Endothelial cell of hepatic sinusoid (primary cell): Measurements from ENCODE around the gene PIM2.

Source experiments
- in situ Hi-C: cut with HindIII; loops from 2 replicates; pipeline ENCODE4 v1.10.0; 2017; ENCODE audit warnings: low sequenced_read_pairs

The PIM2 gene

GRCh38 chrX:48918643-48919340 is at the start of gene PIM2:
PIM2 (minus strand) TSS chrX:48919024; CDS start chrX:48918834, 190 bp downstream.
- in situ Hi-C loops: no loop called here

- in situ Hi-C loops: no loop called here
These were observed 49.6 kb upstream of the PIM2 start for GRCh38 chrX:48968377-48968776.

- in situ Hi-C loops: no loop called here
These were observed 48.2 kb upstream of the PIM2 start for GRCh38 chrX:48966796-48967579.

GRCh38 chrX:48965959-48966358 is 47.1 kb upstream of the PIM2 start:
- in situ Hi-C loops: no loop called here

GRCh38 chrX:48961585-48962091 is 42.8 kb upstream of the PIM2 start:
- in situ Hi-C loops: no loop called here

DNA sequence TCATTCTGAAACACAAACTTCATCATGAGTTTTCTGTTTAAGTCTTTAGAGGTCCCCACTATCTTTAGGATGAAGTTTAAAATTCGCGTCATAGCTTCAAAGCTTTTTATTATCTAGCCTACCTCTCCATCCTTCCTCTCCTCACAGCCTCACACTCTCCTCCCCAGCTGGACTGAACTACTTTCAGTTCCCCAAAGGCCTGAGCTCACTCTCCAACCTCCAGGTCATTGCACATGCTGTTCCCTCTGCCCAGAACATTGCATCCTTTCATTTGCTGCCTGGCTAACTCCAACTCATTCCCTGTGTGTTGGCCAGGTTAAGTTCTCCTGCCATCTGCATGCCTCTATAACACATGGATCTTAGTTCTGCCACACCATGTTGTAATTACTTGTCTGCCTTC is 41.5 kb upstream of the PIM2 start:
- in situ Hi-C loops: no loop called here

GRCh38 chrX:48958635-48959094 is 39.8 kb upstream of the PIM2 start:
- in situ Hi-C loops: no loop called here

GRCh38 chrX:48957827-48958634 is 39.2 kb upstream of the PIM2 start:
- in situ Hi-C loops: no loop called here

DNA sequence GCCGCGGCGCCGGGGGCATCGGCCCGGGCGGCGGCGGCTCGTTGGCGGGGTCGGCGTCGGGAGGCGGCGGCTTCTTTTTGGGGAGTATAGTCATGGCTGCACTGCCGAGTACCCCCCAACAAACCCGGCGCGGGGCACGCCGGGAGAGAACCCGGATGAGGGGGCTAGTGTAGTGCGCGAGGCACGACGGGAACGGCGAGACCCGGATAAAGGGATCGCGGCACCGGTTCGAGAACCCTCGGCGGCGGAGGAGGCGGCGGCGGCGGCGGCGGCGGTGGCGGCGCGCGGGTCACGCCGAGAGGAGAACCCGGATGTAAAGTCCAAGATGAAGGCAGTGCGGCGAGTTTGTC is 38.6 kb upstream of the PIM2 start, which contains the start of gene OTUD5:
Gene OTUD5, minus strand, starts transcription at position 131 of the 350 bp plus-strand sequence. Its CDS starts 37 bp downstream, at position 94.
- in situ Hi-C loops: no loop called here

- in situ Hi-C loops: no loop called here
These were observed 38.0 kb upstream of the PIM2 start for GRCh38 chrX:48956728-48957414.

DNA sequence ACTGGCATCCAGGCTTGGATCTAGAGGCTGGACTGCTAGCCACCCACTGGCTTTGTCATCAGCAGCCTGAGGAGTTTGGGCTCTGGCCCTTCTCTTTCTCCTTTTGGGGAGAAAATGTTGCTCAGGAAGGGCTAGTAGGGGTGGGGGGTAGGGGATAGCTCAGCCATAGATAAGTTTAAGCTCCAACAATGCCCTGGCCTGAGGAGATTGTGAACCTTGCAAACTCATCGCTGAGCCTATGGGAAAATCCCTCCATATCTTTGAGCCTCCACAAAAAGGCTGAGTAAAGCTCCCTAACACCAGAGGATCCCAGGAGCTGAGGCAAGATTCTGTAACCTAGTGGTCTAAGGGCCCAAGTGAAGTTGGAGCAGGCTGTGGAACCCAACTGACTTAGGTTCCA is 29.8 kb upstream of the PIM2 start:
- in situ Hi-C loops: no loop called here

DNA sequence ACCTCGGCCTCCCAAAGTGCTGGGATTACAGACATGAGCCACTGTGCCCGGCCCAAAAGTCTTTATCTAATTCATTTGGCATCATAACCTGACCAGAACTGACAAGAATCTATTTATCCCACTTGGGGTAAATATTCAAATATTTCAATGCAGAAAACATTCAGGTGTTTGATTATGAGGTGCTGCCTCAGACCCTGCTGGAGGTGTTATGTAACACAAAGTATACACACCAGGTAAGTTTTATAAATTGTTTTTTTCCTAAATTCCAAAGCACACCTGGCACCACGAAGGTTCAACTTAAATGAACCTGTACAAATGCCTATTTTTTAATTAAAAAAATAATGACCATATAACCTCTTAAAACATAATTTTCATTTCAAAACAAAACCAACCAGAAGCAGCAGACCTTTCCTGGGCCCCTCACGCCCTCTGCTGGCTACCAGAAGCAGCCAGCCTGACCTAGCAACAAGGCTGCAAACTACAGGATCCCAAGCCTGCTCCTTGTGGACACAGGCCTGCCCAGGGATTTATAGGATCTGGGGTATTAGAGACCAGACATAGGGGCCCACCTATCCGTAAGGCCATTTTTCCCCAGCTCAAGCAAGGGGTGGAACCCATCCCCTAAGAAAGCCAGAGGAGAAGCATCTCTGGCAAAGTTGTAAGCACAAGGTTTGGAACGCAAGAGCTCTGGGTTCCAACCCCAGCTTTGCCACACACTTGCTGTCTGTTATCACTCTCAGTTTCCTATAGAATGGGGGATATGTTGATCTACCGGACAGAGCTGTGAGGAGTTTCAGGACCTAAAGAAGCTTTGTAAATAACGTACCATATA is 26.9 kb upstream of the PIM2 start:
- in situ Hi-C loops: no loop called here

- in situ Hi-C loops: no loop called here
These were observed 24.1 kb upstream of the PIM2 start for GRCh38 chrX:48942895-48943294.

GRCh38 chrX:48940404-48940955 is 21.7 kb upstream of the PIM2 start:
- in situ Hi-C loops: no loop called here

GRCh38 chrX:48939524-48940228 is 20.9 kb upstream of the PIM2 start:
- in situ Hi-C loops: no loop called here

DNA sequence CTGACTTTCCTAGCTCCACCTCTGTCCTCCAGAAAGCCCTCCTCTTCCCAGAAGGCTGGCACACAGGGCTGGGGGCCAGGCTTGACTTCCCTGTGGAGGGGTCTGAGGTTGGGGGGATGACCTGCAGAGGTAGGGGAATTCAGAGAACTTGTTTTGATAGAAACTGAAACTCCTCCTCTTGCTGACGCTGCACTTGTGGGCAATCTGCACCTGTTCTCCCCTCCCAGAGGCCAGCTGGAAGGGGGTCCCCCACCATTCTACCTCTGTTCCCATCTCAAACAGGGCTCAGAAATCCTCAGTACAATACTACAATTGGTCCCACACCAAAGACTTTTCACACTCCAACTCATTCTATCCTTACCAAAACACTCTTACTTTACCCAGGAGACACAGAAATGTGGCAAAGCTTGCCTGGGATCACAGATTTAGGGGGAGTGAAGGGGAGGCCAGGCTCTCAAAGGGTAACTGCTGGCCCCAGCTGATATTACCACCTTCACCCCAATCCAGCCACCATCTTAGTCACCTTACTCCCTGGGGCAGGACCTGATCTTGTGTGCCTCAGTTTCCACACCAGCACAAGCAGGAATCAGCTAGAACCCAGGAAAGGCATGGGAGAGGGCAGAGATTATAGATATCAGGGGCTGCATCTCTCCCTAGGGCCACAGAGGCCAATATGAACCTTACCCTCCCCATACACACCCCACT is 20.0 kb upstream of the PIM2 start:
- in situ Hi-C loops: no loop called here

- in situ Hi-C loops: no loop called here
These were observed 18.5 kb upstream of the PIM2 start for GRCh38 chrX:48937054-48937907.
